HEK293T (cell line): ENCODE measurements around the gene SCMH1.

ENCODE experiments used
- CTCF ChIA-PET: fragments of 350-600 bp; formaldehyde crosslinking; extraction: SDS; loops from one replicate; lab custom pipeline; 2021; ENCODE audit warnings: antibody characterized with exemption, inconsistent platforms; lab: Yijun Ruan, JAX
- POLR2A ChIA-PET: fragments of 350-600 bp; formaldehyde crosslinking; extraction: SDS; loops from one replicate; lab custom pipeline; 2020; ENCODE audit warnings: antibody characterized with exemption, inconsistent platforms; lab: Yijun Ruan, JAX
- DNase-seq: peaks from one replicate; pipeline ENCODE4 v3.0.0; 2012; ENCODE audit warnings: mixed read lengths; ENCODE audit errors: extremely low spot score
- ARNT ChIP-seq: fragments of 450-650 bp; IDR thresholded peaks from 2 replicates; pipeline ENCODE4 v1.6.1; 2017; ENCODE audit warnings: mild to moderate bottlenecking
- BHLHE40 ChIP-seq: fragments of 450-650 bp; IDR thresholded peaks from 2 replicates; pipeline ENCODE4 v1.6.1; 2016; ENCODE audit warnings: mild to moderate bottlenecking, moderate library complexity, borderline replicate concordance
- CTBP1 ChIP-seq: fragments of 450-650 bp; IDR thresholded peaks from 2 replicates; pipeline ENCODE4 v1.6.1; 2016; ENCODE audit warnings: borderline replicate concordance
- ELF4 ChIP-seq: fragments of 450-650 bp; IDR thresholded peaks from 2 replicates; pipeline ENCODE4 v1.6.1; 2017; ENCODE audit warnings: antibody characterized with exemption
- FOXA1 ChIP-seq: fragments of 450-650 bp; IDR thresholded peaks from 2 replicates; pipeline ENCODE4 v1.6.1; 2016; ENCODE audit warnings: mild to moderate bottlenecking
- FOXK2 ChIP-seq: fragments of 450-650 bp; IDR thresholded peaks from 2 replicates; pipeline ENCODE4 v1.6.1; 2016; ENCODE audit warnings: mild to moderate bottlenecking
- FOXM1 ChIP-seq: fragments of 450-650 bp; IDR thresholded peaks from 2 replicates; pipeline ENCODE4 v1.6.1; 2017; ENCODE audit warnings: mild to moderate bottlenecking, borderline replicate concordance
- HDGF ChIP-seq: fragments of 450-650 bp; IDR thresholded peaks from 2 replicates; pipeline ENCODE4 v1.6.1; 2017; ENCODE audit warnings: antibody characterized with exemption, borderline replicate concordance
- L3MBTL2 ChIP-seq: fragments of 450-650 bp; conservative IDR thresholded peaks from 2 replicates; pipeline ENCODE4 v1.6.1; 2016; ENCODE audit warnings: mild to moderate bottlenecking
- LEF1 ChIP-seq: fragments of 450-650 bp; IDR thresholded peaks from 2 replicates; pipeline ENCODE4 v1.6.1; 2017; ENCODE audit warnings: mild to moderate bottlenecking, borderline replicate concordance
- NFRKB ChIP-seq: fragments of 450-650 bp; IDR thresholded peaks from 2 replicates; pipeline ENCODE4 v1.6.1; 2016; ENCODE audit warnings: mild to moderate bottlenecking, moderate library complexity
- SP1 ChIP-seq: fragments of 450-650 bp; IDR thresholded peaks from 2 replicates; pipeline ENCODE4 v1.6.1; 2017
- SUZ12 ChIP-seq: fragments of 450-650 bp; IDR thresholded peaks from 2 replicates; pipeline ENCODE4 v1.6.1; 2016; ENCODE audit warnings: mild to moderate bottlenecking
- TARDBP ChIP-seq: fragments of 450-650 bp; IDR thresholded peaks from 2 replicates; pipeline ENCODE4 v1.6.1; 2016
- ZNF384 ChIP-seq: fragments of 450-650 bp; IDR thresholded peaks from 2 replicates; pipeline ENCODE4 v1.6.1; 2016
- TF ChIP-seq, protein P1 (sequence below): fragments of 450-650 bp; IDR thresholded peaks from 2 replicates; pipeline ENCODE4 v1.6.1; 2016

The SCMH1 gene

GRCh38 chr1:41038110-41038509 is 204.0 kb downstream of the SCMH1 start:
- no peak for DNase-seq
- no peak for TF ChIP-seq L3MBTL2
- TF ChIP-seq FOXA1 = no peak
- no peak for TF ChIP-seq SP1
- no peak for TF ChIP-seq ZNF384
- TF ChIP-seq ELF4 = no peak
- TF ChIP-seq FOXK2 = no peak
- no peak for TF ChIP-seq BHLHE40
- TF ChIP-seq HDGF = no peak
- TF ChIP-seq SUZ12 = no peak
- ChIA-PET CTCF (interaction anchor here (1.0 kb wide), 1 partner anchor 22 kb away, joined by 7 read pairs; no protein-coding TSS in a partner anchor), POLR2A (no interaction called here)

DNA sequence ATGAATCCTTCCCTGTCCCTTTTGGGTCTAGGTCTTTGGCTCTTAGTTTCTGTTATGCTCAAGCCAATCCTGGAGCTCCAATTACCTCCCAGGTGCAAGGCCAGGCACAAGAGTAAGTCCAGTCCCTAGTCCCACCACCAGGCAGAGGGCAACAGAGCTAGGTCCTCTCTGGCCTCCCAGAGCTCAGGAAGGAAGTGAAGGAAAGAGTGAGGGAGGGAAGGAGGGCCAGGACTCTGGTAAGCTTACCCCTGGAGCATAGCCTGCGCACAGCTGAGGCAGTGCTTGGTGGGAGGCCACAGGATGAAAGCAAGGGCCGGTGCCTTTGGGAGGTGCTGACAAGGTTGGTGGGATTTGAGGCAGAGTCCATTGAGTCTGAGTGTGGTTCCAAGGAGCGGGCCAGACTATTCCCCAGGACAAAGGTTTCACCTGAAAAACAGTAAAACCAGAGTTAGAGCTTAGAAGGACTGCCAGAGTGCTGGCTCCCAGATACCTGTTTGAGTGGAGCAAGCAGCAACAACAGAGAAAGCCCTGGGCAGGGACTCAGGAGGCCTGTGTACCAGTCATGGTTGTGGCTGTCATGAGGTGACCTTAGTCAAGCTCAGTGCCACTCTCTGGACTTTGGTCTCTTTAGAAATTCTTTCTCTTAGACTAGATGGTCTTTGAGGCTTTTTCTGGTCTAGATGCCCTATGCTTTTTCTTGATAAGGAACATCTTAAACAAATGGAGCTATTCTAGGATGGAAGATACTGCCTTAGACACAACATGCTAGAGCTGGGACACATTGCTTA is 204.8 kb downstream of the SCMH1 start:
- no peak for TF ChIP-seq TARDBP
- no peak for TF ChIP-seq CTBP1
- TF ChIP-seq HDGF = no peak
- no peak for TF ChIP-seq ZNF384
- TF ChIP-seq FOXK2 = no peak
- TF ChIP-seq ARNT = no peak
- no peak for TF ChIP-seq SUZ12
- ChIA-PET CTCF (no interaction called here), POLR2A (no interaction called here)
- DNase-seq = no peak

GRCh38 chr1:41033272-41033671 is 208.8 kb downstream of the SCMH1 start:
- TF ChIP-seq CTBP1 (no peak), SP1 (no peak), LEF1 (no peak), FOXM1 (no peak), NFRKB (no peak), TARDBP (no peak), ELF4 (no peak), FOXA1 (no peak), L3MBTL2 (no peak), ZNF384 (no peak), BHLHE40 (no peak), FOXK2 (no peak), ARNT (no peak), HDGF (no peak)
- TF ChIP-seq, protein P1, sequence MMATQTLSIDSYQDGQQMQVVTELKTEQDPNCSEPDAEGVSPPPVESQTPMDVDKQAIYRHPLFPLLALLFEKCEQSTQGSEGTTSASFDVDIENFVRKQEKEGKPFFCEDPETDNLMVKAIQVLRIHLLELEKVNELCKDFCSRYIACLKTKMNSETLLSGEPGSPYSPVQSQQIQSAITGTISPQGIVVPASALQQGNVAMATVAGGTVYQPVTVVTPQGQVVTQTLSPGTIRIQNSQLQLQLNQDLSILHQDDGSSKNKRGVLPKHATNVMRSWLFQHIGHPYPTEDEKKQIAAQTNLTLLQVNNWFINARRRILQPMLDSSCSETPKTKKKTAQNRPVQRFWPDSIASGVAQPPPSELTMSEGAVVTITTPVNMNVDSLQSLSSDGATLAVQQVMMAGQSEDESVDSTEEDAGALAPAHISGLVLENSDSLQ = no peak
- ChIA-PET POLR2A (no interaction called here), CTCF (no interaction called here)
- DNase-seq = no peak

GRCh38 chr1:41032147-41032546 is 210.0 kb downstream of the SCMH1 start:
- TF ChIP-seq FOXK2 (no peak), SUZ12 (no peak), TARDBP (no peak), ARNT (no peak), ELF4 (no peak), HDGF (no peak)
- TF ChIP-seq, protein P1 = no peak
- POLR2A ChIA-PET = no interaction called here
- no peak for DNase-seq
- CTCF ChIA-PET = no interaction called here

DNA sequence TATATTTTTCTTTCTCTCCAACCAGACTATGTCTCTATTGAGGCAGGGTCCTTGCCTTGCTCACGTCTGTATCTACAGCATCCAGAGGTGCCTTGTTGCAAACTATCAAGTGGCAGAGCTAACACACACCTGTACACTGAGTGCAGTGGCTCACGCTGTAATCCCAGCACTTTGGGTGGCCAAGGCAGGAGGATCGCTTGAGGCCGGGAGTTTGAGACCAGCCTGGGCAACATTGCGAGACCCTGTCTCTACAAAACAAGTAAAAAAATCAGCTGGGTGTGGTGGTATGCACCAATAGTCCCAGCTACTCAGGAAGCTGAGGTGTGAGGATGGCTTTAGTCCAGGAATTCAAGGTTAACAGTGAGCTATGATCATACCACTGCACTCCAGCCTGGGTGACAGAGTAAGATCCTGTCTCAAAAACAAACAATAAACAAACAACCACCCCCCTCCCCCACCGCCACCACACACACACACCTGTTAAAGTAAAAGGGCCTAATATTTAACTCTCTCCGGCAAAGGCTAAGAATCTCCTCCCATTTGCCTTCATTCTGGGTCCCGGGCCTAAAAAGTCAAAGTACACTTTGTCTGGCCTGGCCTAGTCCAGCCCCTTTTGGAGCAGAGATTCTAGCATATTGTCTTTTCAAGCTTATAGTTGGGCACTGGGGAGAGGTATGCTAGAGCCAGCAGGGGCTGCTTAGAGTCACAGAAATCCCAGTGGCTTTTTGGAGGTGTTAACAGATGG is 211.1 kb downstream of the SCMH1 start:
- no peak for DNase-seq
- ChIA-PET POLR2A (no interaction called here), CTCF (no interaction called here)
- TF ChIP-seq HDGF = no peak
- TF ChIP-seq TARDBP = no peak
- no peak for TF ChIP-seq FOXA1
- no peak for TF ChIP-seq L3MBTL2
- no peak for TF ChIP-seq FOXM1
- no peak for TF ChIP-seq ARNT
- no peak for TF ChIP-seq BHLHE40
- TF ChIP-seq SP1 = no peak
- no peak for TF ChIP-seq CTBP1
- no peak for TF ChIP-seq ELF4
- TF ChIP-seq ZNF384 = no peak
- TF ChIP-seq NFRKB = no peak
- TF ChIP-seq FOXK2 = no peak

- TF ChIP-seq FOXM1 (no peak), CTBP1 (no peak), HDGF (no peak), BHLHE40 (no peak), L3MBTL2 (no peak), ZNF384 (no peak), ELF4 (no peak), SUZ12 (no peak), FOXK2 (no peak), TARDBP (no peak)
- TF ChIP-seq, protein P1 = no peak
- no peak for DNase-seq
- ChIA-PET POLR2A (no interaction called here), CTCF (no interaction called here)
These were observed 214.0 kb downstream of the SCMH1 start for GRCh38 chr1:41028034-41028642.
